Limb (tissue), 2 donors: ENCODE data around the gene BIK.

Experiments used
- DNase-seq, 2 donors: peaks; one replicate each; pipeline ENCODE4 v3.0.0-alpha.2; 2016; ENCODE audit errors: extremely low spot score in 2 of 2

The BIK gene

GRCh38 chr22:43159484-43160178 is 49.1 kb downstream of the BIK start:
- DNase-seq, result no peak

DNA sequence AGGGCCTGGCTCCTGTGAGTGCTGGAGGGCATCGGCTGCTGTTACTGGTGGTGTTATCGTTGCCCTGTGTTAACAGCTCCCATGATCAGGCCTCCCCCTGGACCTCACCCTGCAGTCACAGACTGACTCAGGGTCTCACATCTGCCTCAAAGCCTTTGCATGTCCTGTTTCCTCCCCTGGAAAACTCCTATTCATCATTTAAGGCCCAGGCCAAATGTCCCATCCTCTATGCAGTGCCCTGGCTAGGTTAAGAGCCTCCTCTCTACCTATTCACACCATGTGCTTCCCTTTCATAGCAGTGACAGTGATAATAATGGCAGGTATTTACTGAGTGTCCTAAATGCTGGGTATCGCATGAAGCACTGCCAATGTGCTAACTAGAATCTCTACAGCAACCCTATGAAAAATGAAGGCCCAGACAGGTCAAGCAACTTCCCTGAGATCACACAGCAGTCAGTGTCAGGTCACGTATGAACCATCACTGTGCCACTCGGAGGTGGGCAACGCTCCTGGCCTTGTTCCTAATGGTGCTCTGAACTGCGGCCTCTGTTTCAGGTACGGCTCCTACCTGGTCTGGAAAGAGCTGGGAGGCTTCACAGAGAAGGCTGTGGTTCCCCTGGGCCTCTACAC is 50.1 kb downstream of the BIK start:
- DNase-seq, result no peak

DNA sequence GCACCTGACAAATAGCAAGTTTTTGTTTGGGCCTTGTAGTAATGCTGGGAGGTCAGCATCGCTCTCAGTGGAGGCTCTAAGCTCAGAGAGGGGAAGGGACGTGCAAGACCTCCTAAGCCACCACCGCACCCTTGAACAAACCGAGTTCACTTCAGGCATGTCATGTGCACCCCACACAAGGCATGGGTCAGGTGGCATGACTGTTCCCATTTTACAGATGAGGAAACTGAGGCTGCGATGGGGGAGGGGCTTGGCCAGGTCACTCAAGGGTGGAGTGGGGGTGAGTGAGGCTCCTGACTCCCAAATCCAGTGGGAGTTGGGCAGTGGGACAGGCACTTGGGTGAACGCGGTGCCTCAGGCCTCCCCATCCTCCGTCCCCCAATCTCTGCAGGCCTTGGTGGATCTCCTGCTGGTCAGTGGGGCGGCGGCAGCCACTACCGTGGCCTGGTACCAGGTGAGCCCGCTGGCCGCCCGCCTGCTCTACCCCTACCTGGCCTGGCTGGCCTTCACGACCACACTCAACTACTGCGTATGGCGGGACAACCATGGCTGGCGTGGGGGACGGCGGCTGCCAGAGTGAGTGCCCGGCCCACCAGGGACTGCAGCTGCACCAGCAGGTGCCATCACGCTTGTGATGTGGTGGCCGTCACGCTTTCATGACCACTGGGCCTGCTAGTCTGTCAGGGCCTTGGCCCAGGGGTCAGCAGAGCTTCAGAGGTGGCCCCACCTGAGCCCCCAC is 52.0 kb downstream of the BIK start:
- DNase-seq, result no peak

DNA sequence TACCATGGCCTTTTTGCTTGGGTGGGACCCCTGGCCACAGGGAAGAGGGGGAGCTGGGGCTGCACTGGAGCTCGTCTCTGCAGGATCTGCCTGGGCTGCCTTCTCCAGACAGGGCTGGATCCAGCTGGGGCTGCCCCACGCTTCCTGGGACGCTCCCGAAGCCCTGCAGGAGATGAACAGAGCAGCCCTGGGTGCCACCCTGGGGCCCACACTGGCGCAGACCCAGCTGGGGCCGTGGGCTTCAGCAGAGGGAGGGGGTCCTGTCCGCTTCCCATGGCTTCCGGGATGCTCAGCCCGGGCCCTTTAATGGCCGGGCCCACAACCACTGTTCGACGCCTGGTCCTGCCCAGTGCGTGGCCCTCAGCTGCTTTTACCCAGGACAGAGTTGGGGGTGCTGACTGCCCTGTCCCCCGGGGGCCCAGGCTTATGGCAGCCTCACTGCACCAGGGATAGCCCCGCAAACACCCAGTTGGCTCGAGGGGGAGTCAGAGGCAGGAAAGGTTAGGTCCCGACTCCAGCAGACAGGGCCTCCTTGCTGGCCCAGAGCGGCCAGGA is 52.8 kb downstream of the BIK start:
- DNase-seq, result no peak

DNA sequence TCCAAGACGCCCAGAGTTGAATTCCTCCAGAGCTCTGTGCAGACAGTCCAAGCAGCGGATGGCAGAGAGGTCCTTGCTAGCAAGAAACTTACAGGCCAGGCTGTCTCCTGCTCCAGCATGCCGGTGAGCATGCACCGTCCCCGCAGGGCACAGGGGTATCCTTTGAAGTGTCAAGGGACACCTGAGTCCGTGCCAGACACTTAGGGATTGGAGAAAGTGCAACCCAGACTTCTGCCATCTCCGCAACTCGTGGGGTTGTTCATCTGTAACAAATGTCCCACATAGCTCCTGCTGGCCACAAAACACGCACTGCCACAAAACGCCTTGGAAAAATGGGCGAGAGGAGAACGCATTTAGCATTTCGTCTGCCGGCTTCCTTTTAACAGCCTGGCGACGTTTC is 54.1 kb downstream of the BIK start:
- DNase-seq, result no peak

GRCh38 chr22:43166132-43166930 is 55.8 kb downstream of the BIK start:
- DNase-seq, result no peak

DNA sequence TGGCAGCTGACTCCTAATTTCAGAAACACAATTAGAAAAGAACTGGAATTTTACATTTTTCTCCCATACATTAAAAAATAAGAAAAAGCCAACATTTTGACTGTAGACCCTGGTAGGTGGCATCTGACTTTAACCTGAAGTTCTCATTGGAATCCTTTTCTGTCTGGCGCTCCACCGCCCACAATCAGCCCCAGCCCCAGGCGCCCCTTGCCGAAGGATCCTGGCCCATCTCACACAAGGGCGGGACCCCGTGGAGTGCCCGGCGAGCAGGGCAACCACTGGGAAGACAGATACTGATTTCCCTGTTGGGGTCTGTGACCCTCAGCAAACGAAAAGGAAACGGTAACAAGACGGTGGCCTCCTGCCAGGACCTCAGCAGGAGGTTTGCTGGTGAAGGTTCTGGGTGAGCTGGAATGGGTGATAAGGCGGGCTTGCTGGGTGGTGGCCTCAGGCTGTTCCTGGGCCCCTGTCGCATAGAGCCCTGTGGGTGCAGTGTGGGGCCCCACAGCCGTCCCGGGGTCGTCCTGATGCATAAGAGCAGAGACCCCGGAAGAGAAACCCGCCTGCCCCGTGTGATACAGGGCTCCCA is 56.5 kb downstream of the BIK start:
- DNase-seq, result no peak

DNA sequence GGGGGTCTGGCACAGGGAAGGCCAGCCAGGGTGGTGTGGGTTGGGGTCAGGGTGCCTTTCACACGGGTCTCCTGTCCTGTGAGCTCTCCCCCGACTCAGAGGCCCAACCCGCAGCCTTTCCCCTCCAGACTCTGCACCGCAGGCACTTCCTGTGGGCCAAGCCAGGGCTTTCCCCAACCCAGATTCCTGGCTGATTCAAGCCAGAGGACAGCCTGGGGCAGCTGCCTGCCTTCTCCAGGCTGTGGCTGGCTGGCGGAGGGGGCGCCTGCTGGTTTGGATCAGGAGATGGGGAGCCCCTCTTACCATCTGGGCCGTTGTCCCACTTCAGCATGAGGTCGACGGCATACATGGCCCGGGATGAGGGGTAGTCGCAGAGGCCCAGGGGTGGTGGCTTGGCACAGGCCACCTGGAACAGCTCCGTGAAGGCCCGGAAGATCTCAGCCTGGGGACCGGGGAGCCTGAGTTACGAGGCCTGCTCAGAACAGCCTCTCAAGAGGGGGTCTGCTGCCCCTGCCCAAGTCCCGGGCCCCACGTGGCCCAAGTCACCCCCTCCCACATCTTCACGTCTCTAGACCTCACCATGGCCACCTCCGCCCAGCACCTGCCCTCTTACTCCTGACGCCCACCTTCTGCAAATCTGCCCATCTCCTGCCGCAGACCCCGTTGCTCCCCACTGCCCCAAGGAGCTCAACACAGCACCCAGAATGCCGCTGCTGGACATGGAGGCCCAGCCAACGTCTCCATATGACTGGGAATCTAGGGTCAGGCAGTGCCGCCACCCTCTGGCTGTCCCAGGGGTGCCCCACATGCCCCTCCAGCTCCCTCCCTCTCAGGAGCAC is 58.1 kb downstream of the BIK start:
- no peak for DNase-seq

DNA sequence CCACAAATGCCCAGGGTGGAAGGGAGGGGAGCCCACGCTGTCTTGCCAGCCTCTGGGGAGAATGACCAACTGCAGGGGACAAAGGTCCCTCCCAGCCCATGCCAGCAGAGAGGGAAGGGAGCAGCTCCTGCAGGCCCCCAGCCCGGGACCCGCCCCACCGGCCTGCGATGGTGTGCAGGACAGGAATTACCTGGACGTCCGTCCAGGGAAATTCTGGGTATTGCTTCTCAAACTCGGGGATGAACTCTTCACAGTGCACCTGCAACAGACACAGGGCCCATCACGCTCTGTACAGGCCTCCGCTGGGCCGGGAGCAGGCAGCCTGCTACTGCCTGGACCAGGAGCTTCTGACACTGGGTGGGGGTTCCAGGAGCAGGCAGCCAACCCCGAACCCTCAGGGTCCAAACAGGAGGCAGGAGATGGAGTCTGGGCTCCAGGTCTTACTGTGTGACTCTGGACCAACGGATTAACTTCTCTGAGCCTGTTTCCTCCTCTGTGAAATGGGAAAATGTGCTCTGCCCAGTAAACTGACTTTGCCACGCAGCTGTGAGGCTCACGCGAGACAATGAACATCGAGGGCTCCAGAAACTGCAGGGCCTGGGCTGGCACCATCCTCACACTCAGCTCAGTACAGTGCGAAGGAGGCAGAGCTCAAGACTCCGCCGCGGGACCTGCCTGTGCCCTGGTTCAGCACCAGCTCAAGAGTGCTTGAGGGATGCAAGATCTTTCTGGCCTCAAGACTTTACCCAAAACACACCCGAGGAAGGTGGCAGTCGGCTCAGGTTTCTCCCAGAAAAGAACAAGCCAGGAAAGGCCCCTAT is 59.0 kb downstream of the BIK start:
- no peak for DNase-seq

DNA sequence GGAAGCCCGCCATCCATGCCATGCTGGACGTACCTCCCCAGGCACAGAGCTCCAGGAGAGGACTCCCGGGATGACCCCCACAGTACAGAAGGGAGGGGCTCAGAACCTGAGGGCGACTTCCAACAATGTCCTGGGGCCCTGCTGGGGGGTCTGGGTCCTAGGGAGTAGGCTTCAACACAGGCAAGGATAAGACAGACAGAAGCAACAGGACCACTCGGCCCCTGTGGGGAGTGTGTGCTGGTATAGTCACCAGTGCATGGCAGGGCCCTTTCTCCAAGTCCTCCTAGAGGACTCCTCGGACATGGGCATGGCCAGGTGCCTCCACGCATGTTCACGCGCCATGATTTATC is 59.6 kb downstream of the BIK start:
- no peak for DNase-seq

DNA sequence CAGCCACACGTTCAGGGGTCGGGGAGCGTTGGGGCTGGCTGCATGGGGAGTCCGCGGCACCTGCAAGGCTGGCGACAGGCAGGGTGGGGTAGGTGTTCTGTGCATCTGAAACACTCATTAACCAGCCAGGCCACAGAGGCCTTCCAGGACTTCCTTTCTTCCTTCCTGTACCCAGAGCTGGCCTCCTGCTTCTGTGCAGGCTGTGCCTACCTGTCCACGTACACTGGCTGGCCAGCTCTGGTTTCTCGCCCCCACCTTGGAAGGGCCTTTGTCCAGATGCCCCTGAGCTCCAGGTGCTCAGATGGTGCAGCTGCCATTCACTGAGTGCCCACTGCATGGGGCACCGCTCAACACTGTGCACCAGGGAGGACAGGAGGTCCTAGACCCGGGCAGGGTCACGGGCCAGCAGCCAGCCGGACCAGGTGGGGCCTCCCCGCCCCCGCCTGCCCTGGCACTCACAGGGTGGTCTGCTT is 60.5 kb downstream of the BIK start:
- no peak for DNase-seq

GRCh38 chr22:43171607-43172006 is 61.1 kb downstream of the BIK start:
- DNase-seq, result no peak

GRCh38 chr22:43172191-43172590 is 61.6 kb downstream of the BIK start:
- DNase-seq, result no peak

DNA sequence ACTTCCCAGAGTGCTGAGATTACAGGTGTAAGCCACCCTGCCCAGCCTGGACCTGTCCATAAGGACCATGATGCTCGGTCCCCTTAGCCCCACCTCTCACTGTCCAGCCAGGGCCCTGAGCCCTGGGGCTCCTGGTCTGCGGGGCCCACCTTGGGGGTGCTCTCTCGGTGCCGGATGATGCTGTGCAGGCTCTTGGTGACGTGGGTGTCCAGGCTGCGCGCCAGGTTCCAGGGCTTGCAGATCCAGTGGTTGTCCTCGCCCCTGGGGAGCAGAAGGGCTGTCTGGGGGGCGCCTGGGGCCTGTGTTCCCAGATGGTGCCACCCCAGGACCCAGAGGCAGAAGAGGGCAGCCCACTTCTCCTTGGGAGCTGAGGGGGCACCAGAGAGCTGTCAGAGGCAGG is 63.0 kb downstream of the BIK start:
- no peak for DNase-seq

GRCh38 chr22:43173976-43174720 is 63.6 kb downstream of the BIK start:
- no peak for DNase-seq

DNA sequence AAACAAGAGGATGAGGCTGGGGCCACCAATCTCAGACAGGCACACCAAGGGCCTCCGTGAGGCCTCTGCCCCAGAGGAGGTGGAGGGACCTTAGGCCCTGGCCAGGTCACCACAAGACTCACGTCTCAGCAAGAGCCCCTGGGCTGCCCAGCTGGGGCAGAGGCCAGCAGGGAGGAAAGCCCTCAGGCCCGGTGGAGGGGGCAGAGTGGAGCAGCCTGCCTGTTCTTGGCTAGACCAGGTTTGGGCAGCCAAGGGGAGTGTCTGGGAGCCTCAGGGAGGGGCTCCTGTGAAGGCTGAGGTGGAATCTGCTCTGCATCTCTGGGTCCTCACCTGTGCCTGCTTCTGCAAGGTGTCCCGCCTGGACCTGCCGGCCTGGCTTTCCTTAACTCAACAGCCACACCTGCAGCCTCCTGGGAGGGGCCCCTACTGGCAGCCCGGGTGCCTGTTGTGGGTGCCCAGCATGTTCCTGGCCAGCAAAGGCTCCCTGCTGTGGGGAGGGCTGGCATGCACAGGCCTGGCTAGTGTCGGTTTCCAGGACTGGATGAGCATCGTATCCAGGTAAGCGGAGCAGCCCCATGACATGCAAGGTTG is 64.5 kb downstream of the BIK start:
- no peak for DNase-seq

GRCh38 chr22:43176090-43176489 is 65.5 kb downstream of the BIK start:
- DNase-seq, result no peak

DNA sequence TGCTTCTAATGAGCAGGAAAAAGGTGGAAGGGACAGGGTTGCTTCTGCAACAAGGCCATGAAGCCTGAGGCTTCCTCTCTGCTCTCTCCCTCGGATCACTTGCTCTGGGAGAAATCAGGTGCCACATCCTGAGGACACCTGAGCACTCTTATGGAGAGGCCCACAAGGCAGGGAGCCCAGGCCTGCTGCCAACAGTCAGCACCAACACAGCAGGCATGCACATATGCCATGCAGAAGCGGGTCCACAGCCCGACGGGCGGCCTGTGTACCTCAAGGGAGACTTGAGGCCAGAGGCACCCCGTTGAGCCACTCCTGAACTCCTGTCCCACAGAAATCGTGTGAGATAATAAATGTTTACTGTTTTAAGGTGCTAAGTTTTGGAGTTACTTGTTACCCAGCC is 66.9 kb downstream of the BIK start:
- DNase-seq, result no peak
